Stimulated activated CD4-positive, alpha-beta T cell treated with anti-CD3 and anti-CD28 coated beads, Interleukin-4, amount 100 ng/mL, for 24 hours (primary cell): ENCODE measurements around the gene ANKDD1B.
A peak's percentile ranks its signal among the peaks of the same experiment; 100 is the strongest.

Source experiments
- DNase-seq: peaks from one replicate; pipeline ENCODE4 v3.0.0-alpha.2; 2020

The ANKDD1B gene

GRCh38 chr5:75710637-75711036, 99.4 kb downstream of the ANKDD1B start:
- DNase-seq: no peak

- DNase-seq: no peak
These were observed 99.9 kb downstream of the ANKDD1B start for GRCh38 chr5:75711151-75711550.

GRCh38 chr5:75712091-75712490, 100.8 kb downstream of the ANKDD1B start:
- DNase-seq: no peak

GRCh38 chr5:75716715-75717081, 105.4 kb downstream of the ANKDD1B start:
- DNase-seq: no peak

- DNase-seq: peak; percentile 99
These were observed 106.0 kb downstream of the ANKDD1B start, which contains the start of gene POC5 for GRCh38 chr5:75717082-75717922. Gene POC5 (minus strand): TSS chr5:75717437. CDS start chr5:75712937, 4,500 bp downstream.

- no peak for DNase-seq
These were observed 109.6 kb downstream of the ANKDD1B start for GRCh38 chr5:75720882-75721281.
